Uterus (tissue), 2 donors: Measurements from ENCODE around the gene ADCY7.

Experiments used
- POLR2A ChIP-seq, 2 donors: fragments of 450-650 bp; IDR thresholded peaks; one replicate each; pipeline ENCODE4 v1.6.1; 2016; ENCODE audit warnings: antibody characterized with exemption in 2 of 2, mild to moderate bottlenecking in 1 of 2, moderate library complexity in 1 of 2
- TF ChIP-seq, protein P1 (sequence below), 4 experiments: fragments of 200-600 bp in 2 of 4; fragments of 450-650 bp in 2 of 4; sonication (generic) in 2 of 4; IDR thresholded peaks; one replicate each; pipeline ENCODE4 v1.5.1; 2016 to 2019; ENCODE audit warnings: antibody characterized with exemption in 4 of 4, mild to moderate bottlenecking in 2 of 4, moderate library complexity in 1 of 4

DNA sequence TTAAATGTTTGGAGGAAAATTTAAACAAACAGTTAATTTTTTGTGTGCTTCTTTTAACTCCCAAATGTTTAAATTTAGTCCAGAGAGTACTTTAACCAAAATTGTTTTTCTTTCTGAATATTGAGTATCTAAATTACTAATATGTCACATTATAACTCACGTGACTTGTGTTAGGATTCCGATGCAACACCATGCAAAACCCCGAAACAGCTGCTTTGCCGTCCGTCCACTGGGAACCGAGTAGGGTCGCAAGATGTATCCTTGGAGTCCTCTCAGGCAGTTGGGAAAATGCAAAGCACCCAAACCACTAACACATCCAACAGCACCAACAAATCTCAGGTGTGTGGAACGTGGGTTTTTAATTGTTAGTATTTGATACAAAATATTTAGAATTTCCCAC, 38.7 kb upstream of the ADCY7 start:
- TF ChIP-seq, protein P1, sequence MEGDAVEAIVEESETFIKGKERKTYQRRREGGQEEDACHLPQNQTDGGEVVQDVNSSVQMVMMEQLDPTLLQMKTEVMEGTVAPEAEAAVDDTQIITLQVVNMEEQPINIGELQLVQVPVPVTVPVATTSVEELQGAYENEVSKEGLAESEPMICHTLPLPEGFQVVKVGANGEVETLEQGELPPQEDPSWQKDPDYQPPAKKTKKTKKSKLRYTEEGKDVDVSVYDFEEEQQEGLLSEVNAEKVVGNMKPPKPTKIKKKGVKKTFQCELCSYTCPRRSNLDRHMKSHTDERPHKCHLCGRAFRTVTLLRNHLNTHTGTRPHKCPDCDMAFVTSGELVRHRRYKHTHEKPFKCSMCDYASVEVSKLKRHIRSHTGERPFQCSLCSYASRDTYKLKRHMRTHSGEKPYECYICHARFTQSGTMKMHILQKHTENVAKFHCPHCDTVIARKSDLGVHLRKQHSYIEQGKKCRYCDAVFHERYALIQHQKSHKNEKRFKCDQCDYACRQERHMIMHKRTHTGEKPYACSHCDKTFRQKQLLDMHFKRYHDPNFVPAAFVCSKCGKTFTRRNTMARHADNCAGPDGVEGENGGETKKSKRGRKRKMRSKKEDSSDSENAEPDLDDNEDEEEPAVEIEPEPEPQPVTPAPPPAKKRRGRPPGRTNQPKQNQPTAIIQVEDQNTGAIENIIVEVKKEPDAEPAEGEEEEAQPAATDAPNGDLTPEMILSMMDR (IDR thresholded peaks at IDR 0.05) = no peak
- no peak for TF ChIP-seq POLR2A (IDR thresholded peaks at IDR 0.05)
